Eye (tissue), 1 donor: ENCODE results near the gene ADAMTS2.

ENCODE experiments used
- DNase-seq: peaks from one replicate; pipeline ENCODE4 v3.0.0-alpha.2; 2015

Gene ADAMTS2

DNA sequence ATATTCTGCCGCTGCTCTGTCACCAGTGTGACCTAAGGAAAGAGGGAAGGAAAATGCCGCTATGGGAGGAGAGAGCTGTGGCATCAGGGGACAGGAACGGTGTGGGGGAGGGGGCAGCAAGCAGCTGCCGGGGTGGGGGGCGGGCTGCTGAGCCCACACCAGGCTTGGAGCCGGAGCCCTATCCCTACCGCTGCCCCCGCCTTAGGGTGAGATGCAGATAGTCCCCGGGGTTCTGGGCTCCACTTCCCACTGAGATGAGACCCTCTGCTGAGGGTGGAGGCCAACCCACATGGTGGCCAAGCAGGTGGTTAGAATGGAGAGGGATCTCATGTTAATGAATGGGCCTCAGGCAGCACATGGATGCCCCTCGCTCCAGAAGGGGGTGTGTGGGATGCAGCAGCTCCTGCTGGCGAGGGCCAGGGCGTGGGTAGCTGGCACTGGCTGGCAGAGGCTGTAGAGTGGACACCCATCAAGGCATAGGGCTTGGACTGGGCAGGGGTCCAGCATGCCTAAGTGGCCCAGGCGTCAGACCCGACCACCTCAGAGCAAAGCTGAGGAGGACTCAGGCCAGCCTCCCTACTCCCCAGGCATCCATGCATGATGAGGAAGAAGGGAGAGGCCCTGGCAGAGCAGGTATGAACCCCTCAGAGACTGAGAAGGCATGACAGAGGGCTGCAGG, 153.6 kb downstream of the ADAMTS2 start:
- no peak for DNase-seq

DNA sequence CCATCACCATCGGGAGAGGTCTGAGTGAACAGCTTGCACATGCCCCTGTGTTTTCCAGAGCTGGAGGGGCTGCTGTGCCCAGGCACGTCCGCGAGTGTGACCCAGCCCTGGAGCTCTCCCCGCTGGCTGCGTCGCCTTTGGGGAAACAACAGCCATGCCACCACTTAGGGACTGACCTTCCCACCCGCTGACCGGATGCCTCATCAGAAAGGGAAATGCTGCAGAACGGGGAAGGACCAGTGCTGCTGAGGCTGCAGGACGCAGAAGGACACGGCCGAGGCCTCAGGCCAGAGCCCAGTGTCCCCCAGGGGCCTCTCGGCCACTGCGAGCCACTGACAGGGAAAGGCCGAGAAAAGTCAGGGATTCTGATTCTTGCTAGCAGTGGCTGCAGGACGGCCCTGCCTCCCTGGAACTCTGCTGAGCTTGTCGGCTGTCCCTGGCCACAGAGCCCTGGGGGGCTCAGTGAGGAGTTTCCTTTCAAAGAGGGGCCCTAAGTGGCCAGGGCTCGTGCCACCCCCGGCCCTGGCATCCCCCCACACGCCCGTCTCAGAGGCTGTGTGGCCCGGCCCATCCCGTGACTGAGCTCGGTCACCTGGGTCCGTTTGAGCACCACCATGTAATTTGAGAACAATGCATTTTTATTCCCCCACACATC, 154.3 kb downstream of the ADAMTS2 start:
- DNase-seq, result no peak

DNA sequence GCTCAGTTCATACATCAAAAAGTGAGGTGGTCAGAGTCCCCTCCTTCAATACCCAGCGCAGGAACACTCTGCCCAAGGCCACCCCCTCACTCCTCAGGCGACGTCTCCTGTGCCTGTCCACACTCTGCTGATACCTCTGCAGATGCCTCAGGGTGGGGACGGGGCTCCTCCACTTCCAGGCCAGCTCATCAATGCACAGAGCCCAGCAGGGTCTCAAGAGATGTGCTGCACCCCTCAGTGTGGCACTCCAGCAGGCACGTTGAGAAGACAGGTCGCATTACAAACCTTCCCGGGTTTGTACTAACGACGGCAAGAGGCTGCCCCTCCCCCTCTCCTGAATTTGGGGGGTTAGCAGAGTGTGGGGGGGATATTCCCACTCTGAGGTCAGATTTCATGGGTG, 156.6 kb downstream of the ADAMTS2 start:
- no peak for DNase-seq

DNA sequence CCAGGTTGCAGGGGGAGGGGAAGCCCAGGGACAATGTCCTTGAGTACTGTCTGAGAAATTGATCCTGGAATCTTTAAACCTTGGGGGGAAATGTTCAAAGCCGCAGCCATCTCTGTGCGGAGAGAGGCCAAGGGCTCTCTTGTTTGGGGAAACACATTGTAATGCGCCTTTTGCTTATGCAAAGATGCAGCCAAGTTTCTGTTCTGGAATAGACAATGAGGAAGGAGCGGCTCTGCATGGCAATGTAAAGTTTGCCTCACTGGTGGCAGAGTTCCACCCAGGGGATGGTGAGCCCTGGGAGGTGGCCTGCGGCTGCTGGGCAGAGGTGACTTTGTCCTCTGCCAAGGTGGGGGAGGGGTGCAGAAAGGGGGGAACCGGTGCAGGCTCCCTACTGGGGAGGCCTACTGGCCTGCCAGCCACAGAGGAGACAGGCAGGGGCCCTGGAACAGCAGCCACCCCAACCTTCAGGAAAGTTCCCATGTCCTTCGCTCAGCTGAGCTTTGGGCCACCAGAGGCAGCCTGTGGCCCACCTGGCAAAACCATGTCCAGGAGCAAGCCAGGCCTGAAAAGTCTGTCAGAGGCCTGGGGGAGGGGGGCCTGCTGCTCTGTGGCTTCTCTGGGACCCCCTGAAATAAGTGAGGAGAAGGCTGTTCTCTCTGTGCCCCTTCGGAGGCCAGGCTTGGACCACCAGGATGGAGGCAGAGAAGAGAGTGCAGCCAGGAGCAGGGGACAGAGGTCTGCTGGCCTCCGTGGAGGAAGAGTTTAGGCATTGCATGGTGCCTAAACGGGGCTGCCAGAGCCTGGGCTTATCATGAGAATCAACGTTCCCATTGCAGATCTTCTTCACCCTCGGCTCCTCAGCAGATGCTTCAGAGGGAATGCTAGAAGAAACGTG, 157.3 kb downstream of the ADAMTS2 start:
- DNase-seq, result peak; percentile 39

DNA sequence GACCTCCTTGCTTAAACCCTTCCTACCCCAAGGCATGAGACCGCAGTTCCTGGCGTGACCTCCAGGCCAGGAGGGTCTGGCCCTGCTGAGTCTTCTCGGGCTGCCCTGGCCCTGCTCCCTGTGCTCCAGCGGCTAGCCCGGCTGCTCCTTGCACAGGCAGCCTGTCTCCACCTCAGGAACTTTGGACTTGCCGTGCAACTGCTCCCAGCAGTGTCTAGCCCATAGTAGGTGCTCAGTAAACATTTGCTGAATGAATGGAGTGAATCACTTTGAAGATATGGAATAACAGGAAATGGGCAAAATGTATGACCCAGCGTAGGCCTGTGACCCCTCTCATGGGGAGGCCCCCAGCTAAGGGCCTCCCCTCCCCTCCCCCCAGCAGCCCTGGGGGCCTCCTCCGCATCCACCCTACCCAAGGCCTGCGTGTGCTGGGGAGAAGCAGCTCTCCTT, 158.0 kb downstream of the ADAMTS2 start:
- no peak for DNase-seq

DNA sequence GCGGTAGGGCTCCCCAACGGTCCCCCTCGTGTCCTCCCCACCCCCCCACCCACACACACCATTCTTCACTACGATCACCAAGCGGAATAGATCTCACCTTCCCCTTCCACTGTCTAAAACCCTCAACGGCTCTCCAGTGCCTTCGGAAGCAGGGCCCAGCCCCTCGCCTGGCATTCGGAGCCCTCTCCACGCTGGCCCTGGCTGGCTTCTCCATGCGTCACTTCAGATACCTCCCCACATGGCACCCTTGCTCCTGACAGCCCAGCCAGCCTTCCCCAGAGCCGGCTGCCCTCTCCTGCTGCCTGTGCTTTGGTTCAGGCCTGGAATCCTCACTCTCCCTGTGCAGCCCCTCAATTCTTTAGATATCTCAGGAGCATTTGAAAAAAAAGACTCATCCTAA, 158.5 kb downstream of the ADAMTS2 start:
- DNase-seq, result no peak

DNA sequence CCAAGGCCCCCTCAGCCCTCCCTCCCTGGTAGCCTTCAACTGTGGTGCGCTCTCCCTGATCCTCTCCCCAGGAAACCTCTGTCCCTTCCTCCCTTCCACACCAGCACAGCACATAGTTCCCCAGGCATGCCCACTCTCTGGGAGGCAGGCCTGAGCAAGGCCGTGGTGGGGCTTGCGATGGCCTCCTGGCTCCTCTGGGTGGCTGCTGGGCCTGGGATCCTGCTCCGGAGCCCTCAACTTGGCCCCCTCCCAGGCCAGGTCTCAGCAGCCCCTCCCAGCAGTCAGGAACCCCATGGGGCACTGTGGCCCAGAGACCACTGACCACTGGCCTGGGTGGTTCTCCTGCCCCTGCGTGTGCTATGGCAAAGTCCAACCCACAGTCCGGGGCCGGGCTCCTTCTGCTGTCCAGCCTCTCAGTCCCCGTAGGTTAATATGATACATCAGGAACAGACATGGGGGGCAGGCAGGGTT, 159.3 kb downstream of the ADAMTS2 start:
- no peak for DNase-seq

DNA sequence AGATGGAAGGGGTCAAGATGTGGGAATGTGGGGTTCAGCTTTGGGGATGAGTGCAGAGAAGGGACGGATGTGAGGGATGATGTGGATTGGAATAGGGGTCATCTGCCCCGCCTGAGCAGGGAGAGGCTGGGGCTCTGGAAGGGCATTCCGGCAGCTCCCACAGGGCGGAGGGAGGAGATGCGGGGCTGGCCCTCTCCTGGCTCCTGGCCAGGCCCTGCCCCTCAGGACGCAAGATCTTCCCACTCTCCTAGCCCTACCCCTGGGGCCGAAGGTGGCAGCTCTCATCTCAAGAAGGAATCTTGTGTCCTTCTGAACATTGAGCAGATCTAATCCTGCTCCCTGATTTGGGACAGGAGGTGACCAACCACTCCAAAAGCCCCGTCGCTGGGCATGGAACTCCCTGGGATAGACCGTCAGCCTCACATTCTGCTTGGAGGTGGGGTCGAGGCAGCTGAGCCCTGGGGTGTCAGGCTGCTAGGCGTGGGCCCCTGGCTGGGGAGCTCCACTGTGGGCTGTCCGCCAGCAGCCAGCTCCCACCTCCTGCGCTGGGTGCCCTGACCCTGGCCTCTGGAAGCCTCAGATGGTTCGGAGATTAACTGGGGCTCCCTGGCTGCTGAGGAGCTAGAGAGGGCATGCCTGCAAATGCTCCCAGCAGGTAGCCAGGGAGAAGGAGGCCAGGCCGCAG, 159.9 kb downstream of the ADAMTS2 start:
- DNase-seq, result no peak

DNA sequence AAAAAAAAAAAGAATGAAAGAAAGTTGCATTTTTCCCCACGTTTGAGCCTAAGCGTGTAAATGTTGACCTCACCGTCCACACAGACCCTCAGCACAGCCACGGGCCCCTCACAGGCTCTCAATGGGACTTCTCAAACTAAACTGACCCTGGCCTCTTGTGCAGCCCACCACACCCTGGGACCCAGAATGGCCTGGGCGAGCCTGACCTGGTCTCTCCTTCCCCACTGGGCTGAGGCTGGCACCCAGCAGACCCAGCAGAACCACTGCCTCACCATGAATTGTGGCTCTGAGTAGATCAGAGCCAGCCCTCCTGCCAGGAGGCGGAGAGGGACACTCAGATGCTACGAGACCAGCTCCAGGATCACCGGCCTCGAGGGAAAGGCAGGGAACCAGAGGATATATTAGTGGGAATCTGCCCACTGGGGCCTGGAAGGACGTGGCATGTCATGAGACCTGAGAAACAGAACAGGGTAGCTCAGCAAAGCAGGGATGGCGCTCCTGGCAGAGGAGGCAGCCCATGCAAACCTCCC, 160.7 kb downstream of the ADAMTS2 start:
- no peak for DNase-seq

DNA sequence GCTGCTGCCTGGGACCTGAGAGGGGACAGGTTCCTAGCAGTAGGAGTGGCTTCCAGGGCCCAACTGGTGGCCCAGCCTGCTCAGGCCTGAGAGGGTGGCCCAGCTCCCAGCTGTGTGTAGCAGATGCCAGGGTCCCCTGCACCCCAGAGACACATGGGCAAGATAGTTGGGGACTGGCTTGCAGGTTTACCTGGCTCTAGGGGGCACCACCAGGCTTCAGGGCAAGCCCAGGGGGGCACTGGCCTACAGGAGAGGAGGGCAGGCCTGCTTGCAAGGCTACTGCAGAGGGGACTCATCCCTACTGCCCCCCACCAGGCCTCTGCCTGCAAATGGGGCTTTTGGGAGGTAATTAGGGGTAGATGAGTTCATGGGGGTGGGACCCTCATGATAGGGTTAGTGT, 161.8 kb downstream of the ADAMTS2 start:
- no peak for DNase-seq

DNA sequence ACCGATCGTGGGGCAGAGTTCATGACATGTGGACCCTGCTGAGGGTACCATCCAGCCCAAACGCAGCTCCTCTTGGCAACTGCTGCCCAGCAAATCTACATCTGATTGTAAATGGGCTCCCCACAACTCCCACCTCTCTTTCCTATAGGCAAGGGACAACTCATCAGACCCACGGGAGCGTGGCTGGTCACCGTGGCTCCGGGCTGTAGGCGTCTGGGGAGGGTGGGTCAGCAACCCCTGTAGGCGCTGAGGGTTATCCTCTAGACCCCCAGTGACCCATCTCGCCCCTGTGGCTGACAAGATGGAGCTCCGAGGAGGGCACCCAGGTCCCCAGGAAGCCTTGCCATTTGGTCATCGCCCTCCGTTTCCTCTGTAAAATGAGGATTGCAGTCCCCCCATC, 162.7 kb downstream of the ADAMTS2 start:
- no peak for DNase-seq

DNA sequence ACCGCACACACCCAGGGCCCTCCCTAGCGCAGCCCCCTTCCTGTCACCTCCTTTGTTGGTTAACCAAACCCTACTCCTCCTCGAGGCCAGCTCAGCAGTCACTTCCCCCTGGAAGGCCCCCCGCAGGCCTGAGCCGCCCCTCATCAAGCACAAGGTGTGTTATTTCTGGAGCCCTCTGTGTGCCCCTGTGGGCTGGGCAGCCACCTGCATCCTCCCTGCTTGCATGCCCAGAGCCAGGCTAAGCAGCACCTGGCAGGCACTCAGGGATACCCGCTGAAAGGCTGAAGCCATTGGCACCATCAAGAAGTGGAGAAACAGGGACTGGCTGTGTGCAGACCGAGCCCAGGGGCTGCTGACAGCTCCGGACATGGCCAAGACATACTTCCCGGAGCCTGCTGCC, 163.3 kb downstream of the ADAMTS2 start:
- DNase-seq, result no peak

DNA sequence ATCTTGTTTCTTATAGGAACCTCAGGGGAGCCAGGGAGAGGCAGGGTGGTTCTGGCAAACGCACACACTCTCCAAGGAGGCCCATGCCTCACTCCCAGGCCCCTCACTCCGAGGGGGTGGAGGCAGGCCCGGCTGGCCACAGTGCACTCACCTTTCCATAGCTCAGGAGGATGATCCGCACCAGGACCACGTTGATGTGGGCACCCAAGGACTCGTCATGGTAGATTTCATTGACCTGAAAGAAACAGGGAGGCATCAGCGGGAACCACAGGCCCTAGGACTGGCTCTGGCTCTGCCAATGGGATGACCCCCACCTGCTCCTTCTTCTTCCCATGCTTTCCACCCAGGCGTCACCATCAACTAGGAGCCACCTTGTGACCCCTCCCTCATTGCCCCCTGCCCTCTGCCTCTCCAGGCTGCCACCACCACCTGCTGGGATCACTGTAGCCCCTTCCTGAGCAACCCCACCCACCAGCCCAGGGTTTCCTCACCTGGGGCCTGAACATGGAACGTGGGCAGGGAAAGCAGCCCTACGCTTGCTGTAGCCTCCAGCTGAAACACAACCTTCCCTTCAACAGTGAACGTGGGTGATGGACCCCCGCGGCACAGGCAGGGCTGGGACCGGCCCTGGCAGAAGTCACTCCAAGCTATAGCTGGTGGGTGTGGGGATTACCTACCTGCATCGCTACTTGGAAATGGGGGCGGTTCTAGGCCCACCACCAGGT, 164.2 kb downstream of the ADAMTS2 start:
- DNase-seq, result no peak

DNA sequence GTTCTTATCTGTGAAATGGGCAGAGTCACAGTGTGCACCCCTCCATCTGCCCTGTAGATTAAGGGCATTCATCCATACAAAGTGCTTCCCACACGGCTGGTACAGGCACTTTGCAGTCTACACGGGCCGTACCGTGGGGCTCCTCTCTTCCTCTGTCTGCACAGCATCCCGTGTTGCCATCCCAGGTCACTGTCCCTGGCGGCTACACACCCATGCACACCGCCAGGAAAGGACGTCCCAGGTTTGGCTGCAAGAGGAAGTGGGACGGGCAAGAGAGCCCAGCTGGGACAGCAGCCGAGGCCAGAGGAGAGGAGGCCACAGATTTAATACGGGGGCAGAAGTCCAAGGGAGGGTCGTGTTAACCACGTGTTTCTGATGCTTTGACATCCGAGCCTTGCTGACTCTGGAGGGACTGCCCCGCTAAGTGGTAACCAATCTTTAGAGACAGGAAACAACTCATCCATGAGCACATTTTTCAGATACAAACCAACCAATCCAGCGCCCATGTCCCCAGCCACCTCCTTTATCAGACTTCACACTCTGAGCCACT, 165.1 kb downstream of the ADAMTS2 start:
- no peak for DNase-seq

DNA sequence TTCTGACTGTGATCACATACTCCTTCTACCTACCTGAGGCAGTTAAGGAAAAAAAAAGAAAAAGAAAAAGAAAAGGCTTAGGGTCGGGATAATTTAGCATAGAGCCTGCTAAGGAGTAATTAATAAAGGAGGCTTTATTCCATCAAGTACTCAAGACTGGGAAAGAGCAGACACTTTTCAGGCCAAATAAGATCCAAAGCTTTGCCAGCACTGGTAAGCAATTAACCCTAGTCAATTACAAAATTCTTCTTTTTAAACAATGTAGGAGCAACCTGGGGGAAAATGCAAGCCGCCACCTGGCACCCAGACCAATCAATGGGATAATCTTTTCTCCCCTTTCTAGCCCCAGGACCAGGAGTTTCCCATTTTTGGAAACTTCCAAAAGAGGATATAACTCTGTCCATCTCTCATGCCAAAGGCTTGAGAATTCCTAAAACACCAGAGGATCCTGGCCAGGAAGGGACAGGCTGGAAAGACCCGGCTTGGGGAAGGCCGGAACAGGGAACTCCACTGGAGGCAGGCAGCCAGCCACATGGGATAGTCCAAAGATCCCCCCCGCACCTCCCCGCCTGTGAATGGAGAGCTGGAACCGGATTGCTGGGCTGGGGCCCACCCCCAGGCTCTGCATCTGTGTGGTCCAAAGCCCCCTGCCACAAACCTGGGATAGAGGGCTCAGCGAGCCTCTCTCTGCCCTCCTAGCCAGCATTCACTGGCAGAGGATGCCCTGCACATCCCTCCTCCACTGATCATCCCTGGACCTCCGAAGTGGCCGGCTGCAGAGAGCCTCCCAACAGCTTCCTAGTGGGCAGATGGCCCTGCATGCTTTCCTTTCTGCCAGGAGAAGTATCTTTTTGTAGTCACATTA, 167.3 kb downstream of the ADAMTS2 start:
- no peak for DNase-seq

DNA sequence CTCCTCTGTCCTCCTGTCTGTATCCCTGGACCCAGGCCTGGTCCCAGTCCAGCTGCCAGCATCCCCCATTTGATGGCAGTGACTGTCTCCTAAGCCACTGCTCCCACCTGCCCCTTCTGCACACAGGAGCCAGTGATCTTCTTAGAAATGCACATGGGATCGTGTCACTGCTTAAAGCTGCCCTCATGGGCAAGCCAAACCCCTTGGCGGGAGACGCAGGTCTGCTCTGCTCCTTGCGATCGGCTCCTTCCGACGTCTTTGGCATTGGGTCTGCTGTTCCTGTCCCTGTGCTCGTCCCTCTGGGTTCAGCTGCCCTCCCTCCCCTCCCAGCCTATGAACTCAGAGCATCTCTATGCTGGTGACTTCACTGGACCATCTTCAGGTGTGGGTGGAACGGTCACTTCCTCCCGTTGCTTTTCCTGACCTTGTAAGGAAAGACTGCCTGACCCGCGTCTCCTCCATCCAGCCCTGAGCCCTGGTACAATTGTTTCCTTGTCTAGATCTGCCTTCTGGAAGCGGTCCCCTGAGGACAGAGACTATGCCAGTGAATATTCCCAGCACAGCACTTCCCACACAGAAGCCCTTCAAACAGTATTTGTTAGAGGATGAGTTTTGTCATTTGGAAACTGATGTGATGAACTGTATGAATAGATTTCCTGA, 168.6 kb downstream of the ADAMTS2 start:
- no peak for DNase-seq

DNA sequence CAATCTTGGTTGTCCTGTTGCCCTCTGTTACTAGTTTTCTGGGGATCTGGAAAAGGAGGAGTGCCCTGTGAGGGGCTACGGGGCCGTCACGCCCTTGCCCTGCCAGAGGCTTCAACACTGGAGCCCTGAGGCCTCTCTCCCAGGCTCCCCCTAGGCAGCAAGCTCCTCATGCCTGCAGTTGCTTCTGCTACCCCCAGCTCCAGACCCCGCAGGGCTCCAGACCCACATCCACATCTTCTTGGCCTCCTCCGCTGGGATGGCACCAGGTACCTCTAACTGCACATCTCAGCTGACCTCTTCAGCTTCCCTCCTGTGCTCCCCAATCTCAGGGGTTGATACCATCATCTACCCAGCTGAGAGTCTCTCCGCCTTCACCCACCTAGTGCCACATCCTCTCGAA, 169.1 kb downstream of the ADAMTS2 start:
- no peak for DNase-seq

DNA sequence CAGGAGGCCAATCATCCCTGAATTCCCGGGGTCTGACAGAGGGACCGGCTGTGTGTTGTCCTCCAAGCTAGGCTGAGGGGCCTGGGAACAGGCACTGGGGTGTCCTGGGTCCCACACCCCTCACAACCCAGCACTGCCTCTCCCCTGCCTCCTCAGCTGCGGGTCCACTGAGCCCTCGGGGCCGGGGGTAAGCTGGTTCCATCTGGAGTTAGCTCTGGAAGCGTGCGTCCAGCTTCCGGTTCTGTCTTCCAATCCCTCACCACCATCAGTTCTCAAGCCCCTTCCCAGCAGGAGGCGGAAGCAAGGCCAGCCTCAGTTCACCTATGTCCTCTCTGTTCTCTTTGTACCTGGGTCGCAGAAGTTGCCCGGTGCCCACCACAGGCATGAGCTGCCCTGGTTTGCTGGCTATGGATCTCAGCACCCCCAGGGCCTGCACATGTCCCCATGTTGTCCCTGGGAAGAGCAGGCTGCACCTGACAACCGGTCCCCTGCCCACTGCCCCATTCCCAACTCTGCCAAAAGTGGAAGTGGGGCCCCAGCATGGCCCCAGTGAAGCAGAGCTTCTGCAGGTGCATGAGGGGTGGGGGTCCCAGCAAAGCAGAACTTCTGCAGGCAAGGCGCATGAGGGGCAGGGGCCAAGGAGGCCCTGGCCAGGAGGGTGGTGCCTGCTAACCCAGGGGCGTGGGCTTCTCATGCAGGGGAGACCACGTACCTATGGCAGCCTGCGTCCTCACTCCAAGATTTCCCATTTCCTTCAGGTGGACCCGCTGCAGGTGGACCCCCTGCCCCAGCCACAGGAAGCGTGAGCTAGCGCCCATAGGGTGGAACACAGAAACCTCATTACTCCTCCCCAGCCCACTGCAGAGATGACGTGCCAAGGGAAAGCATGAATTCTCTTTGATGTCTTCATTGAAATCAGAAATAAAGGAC, 173.2 kb downstream of the ADAMTS2 start:
- no peak for DNase-seq

DNA sequence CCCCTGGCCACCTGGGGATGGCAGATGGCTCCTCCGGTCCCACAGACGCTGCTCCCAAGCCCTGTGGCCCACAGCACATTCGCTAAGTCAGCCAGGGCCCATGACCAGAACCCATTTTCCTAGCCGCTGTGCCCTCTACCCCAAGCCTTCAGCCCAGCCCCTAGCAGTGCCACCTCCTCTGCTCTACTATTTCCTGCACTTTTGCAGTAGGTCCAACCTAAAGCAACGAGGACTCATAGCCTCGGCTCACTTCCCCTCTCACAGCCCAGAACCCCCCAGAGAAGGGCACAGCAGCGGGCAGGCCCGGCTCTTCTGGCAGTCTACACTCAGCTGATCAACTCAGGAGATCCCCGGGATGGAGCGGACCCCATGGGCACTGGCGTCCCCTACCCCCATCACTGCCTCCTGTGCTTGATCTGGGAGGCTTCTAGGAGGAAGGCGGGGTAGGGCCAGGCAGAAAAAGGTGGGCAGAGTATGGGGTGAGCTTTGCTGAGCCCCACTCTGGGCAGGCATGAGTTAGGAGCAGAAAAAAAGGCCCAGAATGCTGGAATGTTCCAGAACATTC, 173.9 kb downstream of the ADAMTS2 start:
- no peak for DNase-seq
